Fibroblast of skin of scalp (primary cell): Measurements from ENCODE around the gene TAOK1.

Experiments used
- DNase-seq: peaks from one replicate; pipeline ENCODE4 v3.0.0-alpha.2; 2013

Gene TAOK1

DNA sequence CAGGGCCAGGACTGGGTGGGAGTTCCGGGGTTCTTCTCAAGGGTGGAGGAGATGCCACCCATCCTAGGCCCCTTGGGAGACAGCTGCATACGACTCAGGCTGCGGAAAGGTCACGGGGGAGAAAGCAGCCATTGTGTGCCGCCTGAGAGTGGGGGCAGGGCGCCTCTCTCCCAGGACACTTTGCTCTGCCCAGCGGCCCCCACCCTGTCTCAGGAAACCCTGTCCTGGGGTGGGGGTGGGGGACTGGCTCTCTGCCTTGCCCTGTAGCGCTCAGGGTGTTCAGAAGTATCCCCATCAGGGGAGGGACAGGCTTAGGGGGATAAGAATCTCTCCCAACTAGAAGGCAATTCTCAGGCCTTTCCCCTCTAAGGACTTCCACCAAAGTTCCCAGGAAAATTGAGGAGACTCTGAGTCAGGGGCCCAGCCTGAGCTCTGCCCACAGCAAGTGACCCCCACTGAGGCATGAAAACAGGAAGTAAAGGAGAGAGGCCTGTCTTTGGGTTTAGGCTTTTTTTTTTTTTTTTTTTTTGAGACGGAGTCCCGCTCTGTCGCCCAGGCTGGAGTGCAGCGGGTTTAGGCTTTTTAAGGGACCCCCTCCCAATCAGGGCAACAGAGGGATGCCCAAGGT, 194.4 kb downstream of the TAOK1 start:
- no peak for DNase-seq

DNA sequence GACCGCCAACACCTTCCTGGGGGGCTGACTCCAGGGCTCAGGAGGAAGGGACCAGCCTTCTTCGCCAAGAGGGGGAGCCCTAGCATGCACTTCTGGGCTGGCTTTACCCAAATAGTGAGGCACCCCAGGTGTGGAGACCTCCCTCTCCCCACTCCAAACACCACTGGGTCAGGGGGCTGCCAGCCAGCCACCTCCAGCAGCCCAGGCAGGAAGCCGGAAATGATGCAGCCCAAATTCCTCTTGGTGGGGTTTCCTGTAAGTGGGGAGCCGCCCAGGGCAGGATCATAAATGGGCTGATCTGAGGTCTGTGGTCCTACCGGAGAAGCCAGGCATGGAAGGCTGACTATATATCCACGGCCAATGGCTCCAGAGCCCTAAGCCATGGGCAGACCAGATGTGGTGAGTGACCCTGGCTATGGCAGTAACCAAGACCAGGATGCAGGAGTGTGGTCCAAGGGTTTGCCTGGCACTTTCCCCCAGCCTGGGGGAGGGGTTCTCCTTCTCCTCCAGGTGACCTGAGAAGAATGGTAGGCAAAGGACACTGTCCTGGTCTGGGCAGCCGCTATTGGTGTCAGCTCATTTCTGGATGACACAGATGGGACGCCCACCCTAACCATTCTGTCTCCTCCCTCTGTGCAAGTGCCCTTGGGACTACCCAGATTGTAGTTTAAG, 195.1 kb downstream of the TAOK1 start:
- DNase-seq, result no peak

DNA sequence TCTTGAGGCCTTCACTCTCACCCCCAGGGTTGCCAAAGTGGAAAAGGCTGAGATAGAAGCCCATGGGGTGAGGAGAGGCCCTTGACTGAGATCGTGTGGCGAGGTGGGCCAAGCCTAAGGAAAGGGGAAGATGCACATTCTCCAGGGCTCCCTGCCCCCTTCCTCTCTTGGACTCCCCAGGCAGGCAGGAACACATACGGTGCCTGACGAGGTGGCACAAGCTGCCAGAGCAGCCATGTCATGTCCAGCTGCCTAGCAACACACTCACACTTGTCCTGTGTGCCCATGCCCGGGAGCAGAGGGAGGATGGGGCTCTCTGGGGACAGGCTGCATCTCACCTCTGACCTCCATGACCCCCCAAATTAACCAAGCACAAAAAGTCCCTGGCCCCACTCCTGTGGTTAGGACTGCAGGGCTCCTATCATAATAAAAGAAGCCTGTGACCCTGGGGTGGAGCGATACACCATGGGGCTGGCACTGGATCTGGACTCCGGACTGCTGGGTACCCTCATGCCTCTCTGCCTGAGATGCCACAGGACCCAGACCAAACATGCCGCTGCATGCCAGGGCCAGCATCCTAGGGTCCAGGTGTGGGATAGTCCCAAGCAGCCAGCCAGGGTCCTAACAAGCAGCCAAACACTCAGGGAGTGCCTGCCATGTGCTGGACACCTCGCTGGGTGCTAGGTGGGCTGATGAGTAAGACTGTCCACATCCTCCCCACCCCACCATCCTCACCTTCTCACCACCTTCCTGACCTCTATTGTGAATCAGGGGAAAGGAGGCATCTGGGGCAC, 196.7 kb downstream of the TAOK1 start:
- no peak for DNase-seq

DNA sequence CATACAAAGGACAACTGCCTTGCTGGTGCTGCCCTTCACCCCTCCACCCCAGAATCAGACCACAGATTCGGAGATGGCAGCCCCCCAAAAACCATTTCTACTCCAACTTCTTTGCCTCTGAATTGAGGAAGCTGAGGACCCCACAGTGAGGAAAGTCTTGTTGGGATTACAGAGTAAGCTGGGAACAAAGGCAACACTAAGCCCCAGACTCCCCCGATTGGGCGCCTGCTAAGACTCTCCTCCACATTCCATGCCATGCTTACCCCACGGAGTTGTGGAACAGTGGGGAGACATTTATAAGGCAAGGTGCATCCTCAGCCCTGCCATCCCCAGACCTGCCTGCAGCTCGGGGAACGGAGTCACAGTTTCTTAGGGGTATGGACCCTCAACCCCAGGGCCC, 197.4 kb downstream of the TAOK1 start:
- no peak for DNase-seq

DNA sequence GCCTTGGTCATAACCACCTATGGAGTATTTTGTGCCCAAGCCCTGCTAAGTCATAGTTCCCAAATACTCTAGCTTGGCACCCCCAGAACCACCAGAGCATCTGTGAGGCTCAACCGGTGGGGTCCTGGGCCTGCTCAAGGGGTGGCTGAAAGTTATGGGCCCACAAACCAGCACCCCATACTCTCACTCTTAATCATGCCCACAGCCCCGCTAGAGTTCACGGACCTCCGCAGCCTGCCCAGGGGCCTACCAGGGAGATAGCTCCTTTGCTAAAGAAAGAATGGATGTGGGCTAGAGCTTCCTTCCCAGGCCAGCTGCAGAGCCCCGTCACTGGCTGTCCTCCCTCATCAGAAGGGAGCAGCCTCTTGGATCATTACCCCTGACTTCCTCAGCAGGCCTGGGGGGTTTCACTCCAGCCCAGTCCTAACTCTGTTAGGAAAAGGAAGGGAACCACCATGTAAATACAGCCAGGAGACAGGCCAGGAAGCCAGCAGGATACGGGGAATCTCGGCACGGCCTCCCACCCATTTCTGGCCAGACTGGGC, 197.9 kb downstream of the TAOK1 start:
- DNase-seq, result no peak

DNA sequence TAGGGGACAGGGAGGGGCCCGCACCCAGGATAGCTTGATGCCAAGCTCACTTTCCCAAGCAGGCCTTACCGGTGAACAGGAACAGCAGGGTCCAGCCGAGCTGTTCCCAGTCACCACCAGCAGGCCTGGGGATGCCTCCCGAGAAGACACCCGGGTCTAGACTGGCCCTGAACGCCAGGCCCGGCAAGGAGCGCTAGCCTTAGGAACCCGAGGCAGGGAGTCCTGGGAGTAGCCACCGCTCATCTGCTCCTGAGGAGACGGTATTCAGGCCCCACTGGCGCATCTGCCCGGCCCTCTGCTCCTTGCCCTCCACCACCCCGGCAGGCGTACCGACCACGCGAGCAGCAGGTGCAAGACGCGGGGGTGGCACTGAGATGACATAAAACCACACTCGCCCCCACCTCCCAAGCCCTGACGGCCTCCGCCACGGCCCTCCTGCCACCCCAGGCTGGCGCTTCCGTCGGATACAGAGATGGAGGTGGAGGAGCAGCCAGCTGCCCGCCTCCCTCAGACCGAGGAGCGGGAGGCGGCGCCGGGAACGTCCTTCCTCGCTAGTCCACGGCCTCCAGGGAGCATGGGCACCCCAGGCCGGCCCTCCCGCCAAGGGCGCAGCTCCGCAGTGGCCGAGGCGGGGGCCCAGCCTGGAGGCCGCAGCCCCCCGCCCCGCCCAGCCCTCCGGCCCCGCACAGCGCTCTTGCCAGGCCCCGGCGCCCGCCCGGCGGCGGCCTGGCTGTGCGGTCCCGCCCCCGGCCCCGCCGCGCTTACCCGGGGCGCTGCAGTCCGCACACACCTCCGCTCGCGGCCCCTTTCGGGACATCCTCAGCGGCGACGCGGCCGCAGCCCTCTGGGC, 198.6 kb downstream of the TAOK1 start:
- DNase-seq, result no peak

DNA sequence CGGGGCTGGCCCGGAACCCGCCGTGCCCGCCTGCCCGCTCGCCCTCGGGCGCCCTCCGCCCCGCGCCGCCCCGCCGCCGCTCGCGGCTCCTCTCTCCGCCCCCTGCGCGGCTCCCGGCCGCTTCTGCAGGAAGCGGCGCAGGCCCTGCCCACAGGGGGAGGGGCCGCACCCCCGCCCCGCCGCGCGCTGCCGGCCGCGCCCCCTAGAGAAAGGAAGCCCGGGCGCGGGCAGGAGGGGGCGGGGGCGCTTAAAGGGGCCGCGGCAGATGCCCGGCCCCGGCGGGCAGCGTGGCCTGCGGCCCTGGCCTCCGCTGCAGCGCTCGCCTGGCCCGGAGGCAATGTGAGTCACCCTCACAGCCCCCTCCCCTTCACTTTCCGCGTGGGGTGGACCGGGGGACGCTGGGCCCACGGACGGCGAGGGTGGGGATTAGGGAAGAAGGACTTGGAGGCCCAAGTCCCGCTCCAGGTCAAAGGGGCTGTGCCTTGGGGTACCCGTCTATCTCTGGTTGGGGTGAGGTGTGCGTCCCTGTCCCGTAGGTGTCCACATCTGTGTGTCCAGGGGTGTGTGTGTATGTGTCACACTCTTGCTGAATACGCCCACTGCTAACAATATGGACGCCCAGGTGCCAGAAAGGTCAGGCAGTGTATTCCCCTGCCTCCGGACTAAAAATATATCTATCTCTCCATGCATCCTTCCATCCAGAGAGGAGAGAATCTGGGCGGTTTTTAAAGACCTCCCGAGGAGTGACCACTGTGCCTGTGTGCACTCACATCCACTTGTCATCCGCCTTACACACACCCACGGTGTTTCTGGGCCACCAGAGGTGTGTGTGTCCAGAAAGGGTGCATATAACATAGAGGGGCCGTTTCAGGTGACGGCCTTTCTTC, 199.6 kb downstream of the TAOK1 start, which contains the start of gene GIT1:
TSS of gene GIT1 (minus strand) at position 125 of the 887 bp plus-strand sequence. CDS start 270 bp downstream, outside the sequence.
- peak; percentile 90 for DNase-seq

DNA sequence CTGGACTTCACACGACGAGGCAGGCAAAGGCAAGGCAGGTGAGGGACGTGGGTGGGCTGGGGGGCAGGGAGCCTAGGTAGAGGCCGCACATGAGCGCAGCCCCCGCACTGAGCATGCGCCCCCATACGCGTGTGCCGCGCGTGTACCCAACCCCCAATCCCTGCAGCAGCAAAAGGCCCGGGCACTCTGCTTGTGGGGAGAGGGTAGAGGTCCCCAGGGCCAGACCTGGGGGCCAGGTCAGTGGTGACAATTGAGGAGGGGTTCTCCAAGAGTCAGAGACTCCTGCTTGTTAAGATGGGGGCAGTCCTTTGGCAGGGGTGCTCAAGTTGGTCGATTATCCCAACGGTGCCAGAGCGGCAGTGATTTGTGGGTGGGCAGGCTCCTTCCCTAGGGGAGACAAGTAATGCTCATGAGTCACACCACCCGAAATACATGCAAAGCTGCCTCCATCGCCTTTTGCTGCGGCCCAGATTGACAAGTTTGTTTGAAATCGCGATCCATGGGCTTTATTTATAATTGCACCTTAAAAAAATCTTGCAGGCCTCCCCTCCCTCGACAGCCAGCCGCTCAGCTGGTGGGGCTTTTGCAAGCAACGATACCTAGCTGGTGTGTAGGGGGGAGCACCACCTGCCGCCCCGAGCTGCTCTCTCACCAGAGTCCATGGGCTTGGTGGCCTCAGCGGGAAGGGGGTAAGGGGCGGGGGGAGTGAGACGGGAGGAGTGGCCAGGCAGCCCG, 200.4 kb downstream of the TAOK1 start:
- DNase-seq, result peak; percentile 71

DNA sequence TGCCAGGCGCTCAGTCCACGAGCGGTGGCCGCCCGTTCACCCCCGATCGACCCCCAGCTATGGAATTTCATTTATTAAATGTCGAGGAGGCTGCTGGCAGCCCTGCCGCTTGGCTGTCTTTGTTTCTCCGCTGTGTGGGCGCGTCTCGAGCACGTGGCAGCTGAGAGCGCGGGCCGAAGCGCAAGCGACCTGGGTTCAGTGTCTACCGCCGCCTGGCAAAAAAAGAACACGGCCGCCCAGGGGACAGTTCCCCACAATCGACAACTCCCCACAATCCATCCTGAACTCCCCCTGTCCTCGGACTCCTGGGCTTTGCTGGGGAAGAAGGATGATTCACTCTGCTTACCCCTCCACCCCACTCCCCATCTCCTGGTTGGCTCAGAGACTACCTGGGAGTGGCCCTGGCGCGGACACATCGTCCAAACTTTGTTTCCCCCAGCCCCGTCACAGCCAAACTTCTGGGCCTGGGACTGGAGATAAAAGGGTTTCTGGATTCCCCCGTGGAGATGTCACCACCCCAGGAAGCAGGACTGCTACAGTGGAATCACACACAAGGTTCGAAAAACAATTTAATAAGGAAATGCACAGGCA, 201.1 kb downstream of the TAOK1 start:
- DNase-seq, result peak; percentile 67

DNA sequence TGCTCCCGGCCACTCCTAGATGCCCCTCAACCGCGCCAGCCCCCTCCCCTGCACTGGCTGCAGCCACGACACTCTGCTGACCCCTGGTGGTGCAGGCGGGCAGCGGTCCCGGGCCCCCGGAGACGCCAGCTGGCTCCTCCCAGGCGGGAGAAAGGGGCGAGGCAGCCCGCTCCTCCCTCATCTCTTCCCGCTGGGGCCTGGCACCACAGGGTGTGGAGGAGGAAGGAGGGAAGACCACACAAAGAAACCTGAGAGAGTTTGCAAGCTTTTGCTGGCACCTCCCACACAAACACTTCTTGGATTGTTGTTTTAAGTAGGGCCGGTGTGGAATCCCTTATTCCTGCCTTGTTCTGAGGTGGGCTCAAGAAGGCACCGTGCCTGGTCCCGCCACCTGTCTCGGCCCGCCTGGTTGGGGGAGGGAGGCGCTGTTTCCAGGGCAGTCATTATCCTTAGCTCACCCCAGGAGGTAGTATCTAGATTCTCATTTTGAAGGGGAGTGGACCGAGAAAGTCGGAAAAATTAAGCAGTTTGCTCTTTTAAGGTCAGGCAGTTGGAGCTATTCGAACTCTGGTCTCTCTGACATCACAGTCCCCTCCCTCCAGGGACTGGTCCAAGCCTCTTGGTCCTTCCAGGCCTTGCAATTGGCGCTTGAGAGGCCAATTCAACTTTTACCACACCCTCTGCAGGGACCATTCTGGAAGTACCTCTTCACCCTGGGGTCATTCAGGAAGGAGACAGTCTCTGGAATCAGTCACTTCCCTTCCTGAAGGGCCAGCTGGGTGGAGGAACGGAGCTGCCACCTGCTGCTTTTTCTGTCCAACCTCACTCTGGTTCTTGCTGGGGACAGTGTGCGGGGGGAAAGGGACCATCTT, 201.8 kb downstream of the TAOK1 start:
- peak; percentile 82 for DNase-seq

DNA sequence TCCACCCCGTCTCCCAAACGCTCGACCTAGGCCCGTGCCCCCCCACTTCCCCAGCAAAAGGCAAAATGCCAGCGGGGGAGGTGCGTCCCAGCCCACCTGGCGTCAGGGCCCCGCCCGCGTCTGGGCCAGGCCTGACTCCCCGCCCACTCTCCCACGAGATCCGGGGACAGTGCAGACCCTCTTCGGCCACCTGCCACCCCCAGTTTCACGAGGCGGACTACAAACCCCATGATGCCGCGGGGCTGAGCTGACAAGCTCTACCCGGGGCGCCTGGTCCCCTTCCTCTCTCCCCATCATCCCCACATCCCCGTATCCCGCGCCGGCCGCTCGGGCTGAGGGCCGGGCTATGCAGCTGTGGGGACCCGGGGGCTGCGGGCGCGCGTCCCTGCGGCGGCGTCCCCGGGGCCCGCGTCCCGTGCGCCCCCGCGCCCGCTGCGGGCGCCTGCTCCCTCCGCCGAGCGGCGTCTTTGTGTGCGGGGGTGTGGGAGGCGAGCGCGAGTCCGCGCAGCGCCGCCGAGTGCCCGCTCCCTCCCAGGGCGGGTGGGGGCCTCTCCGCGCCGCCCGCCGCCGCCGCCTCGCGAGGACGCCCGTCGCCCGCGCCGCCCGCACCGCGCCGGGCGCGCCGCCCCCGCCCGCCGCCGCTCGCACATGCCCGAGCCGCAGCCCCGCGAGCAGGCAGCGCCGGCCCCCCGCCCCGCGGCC, 202.8 kb downstream of the TAOK1 start, which contains the start of gene ANKRD13B:
TSS of gene ANKRD13B (plus strand) at position 283 of the 702 bp plus-strand sequence. CDS start 490 bp downstream, outside the sequence.
- DNase-seq, result no peak

DNA sequence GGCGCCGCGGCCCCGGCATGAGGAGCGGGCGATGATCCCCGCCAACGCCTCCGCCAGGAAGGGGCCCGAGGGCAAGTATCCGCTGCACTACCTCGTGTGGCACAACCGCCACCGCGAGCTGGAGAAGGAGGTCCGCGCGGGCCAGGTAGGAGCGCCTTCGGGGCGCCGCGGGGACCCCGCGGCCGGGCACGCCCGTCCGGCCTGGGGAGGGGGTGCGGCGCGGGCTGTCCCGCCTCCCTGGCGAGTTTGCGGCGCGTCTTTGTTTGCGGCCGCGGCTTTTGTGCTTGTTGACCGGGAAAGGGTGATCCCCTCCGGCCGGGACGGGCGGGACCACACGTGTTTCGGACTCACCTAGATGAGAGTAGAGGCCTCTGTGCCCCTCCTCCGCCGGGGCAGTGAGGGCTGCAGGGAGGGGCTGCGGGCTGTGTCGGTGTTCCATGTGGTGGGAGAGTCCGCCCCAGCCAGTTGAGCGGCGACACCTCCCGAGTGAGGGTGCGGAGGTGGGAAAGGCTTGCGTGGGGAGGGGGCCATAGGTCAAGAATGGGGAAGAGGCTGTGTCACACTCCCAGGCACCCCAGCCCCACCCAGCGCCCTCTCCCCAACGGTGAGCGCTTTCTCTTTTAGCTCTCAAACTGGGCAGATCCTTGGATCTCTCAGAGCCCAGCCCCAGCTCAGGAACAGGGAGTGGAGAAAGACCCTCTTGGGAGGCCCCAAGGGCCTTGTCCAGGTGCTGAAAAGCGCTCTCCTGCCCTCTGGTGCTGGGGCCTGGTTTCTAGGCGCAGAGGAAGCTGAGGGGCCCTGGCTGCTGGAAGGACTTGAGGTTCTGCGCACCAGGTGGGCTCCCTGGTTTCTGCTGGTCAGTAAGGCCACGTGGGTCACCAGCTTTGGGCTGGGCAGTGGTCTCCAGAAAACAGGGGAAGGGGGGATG, 203.7 kb downstream of the TAOK1 start:
- DNase-seq, result no peak

DNA sequence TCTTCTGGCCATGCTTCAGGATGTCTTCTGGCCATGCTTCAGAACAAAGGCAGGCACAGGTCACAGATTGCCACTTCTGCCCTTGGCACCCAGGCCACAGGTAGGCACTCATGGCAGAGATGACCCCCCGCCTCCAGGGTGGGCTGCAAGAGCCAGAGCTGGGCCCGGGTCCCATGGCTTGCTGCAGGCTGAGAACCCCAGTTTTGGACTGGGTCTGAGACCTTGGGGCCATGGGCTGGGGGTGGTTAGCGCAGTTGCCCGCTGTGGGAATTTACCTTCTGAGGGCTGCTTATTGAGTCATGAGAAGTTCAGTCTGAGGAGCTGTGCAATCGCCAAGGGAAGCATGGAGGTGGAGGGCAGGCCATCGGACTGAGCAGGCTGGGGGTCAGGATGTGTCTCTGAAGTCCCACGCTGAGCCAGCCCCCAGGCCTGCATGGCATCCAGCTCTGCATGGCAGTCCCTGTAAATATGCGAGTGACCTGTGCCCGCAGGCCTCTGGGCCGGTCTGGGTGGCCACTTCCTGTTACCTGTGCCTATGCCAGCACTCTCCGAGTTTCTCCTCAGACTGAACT, 204.4 kb downstream of the TAOK1 start:
- DNase-seq, result no peak

DNA sequence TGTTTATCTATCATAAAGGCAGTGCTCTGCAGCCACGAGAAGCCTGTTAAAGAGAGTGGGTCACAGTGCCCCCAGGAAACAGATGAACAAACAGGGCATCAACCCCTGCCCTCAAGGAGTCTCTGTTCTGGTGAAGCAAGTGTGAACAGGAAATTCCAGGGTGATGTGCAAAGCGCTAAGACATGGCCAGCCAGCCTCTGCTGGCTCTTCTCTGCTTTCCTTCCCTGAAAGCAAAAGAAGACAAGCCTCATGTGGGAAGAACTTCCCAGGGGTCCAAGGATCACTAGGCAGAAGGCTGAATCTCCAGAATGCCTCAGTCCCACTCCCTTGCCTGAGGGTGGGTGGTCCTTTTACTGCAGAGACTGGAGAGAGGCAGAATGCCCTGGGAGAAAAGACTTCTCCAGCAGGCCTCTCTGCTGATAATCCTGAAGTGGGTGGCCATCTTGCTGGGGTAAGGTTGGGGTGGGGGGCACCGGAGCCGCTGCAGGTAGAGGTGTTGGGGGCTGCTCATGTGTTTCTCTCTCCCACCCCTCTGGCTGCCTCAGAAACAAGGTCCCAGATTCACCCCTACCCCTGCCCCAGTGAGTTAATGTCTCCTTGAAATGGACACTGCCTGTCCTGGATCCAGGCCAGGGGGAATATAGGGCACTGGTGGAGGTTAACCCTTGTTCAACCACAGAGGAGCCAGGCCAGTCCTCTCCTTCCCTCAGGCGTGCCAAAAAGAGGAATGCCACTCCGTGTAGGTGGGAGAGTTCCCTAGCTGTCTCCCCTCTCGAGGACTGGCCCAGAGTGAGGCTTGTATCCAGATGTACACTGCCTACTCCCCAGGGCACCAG, 205.2 kb downstream of the TAOK1 start:
- peak; percentile 58 for DNase-seq

DNA sequence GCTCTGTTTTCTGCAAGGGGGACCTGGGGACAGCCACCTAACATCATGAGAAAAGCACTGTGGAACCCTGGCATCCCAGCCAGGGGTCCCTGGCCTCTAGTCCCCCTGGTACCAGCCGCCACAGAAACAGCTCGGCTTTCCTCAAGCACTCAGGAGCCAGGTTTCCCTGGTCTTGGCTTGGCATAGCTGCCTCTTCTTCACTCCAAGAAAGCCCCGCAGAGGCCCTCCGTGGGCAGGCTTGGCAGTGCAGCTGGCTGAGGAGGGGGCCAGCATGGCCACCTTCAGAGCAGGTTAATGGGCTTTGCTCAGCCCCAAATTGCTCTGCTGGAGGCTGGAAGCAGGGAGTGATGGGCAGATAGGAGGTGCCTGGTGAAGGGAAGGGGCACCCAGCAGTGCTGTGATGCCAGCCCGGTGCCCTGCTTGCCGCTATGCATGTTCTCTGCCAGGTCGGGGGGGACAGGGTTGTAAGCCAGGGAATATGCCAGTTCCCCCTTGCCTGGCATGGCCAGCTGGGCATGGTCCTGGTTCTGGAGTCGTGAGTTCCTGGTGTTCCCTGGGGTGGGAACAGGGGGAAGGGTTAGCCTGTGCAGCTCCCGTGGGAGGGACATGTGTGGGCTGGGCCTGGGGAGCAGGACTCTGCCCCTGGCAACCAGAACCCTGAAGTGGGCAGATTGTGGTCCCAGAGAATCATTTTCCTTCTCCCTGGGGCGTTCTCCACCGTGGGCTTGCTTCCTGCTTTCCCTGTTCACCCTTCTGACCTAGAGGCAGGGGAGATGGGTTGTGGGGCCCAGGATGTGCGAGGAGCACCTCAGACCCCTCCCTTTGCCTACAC, 206.0 kb downstream of the TAOK1 start:
- DNase-seq, result no peak
